Endodermal cell (in vitro differentiated cells): ENCODE data around the gene VSIG10L. TPM values are rescaled to one million over a fixed set of nuclear protein-coding genes. Genes with fewer than 3 reads are reported as not detected.

Experiments
- DNase-seq: peaks from one replicate; pipeline ENCODE4 v3.0.0-alpha.2; 2017
- H3K27ac ChIP-seq: 2 replicates; pipeline ENCODE4 v1.5.1; 2013; ENCODE audit warnings: mild to moderate bottlenecking, low read depth, low read length, moderate library complexity
- H3K27me3 ChIP-seq: 2 replicates; pipeline ENCODE4 v1.6.1; 2013; ENCODE audit warnings: mild to moderate bottlenecking, low read length, moderate library complexity; ENCODE audit not compliant: insufficient read depth, control insufficient read depth, poor library complexity, severe bottlenecking
- H3K36me3 ChIP-seq: 2 replicates; pipeline ENCODE4 v1.7.0; 2013; ENCODE audit warnings: mild to moderate bottlenecking, low read length, moderate library complexity; ENCODE audit not compliant: control insufficient read depth, insufficient read depth
- H3K4me1 ChIP-seq: one replicate; pipeline ENCODE4 v1.7.0; 2013; ENCODE audit warnings: low read length; ENCODE audit not compliant: control insufficient read depth, insufficient read depth
- H3K4me3 ChIP-seq: 2 replicates; pipeline ENCODE4 v1.5.1; 2013; ENCODE audit warnings: mild to moderate bottlenecking, low read length, moderate library complexity
- H3K9ac ChIP-seq: 2 replicates; pipeline ENCODE4 v1.6.1; 2013; ENCODE audit warnings: mild to moderate bottlenecking, low read length, moderate library complexity; ENCODE audit not compliant: poor library complexity, severe bottlenecking; ENCODE audit errors: extremely low read depth
- H3K9me3 ChIP-seq: 2 replicates; pipeline ENCODE4 v1.6.1; 2013; ENCODE audit warnings: mild to moderate bottlenecking, low read length, moderate library complexity; ENCODE audit not compliant: control insufficient read depth
- H3K27ac Mint-ChIP-seq: 2 replicates; pipeline ENCODE4 v1.8.0; 2020; ENCODE audit warnings: mixed read lengths
- H3K27me3 Mint-ChIP-seq: 2 replicates; pipeline ENCODE4 v1.8.0; 2021; ENCODE audit warnings: mild to moderate bottlenecking, mixed read lengths; ENCODE audit not compliant: insufficient read depth
- H3K36me3 Mint-ChIP-seq: 2 replicates; pipeline ENCODE4 v1.8.0; 2020; ENCODE audit warnings: low read depth, mixed read lengths
- H3K4me1 Mint-ChIP-seq: 2 replicates; pipeline ENCODE4 v1.8.0; 2020; ENCODE audit warnings: mixed read lengths
- H3K4me3 Mint-ChIP-seq: 2 replicates; pipeline ENCODE4 v1.8.0; 2020; ENCODE audit warnings: mild to moderate bottlenecking, moderate library complexity, mixed read lengths
- H3K9me3 Mint-ChIP-seq: 2 replicates; pipeline ENCODE4 v1.8.0; 2020; ENCODE audit warnings: mild to moderate bottlenecking, mixed read lengths
- CTCF ChIP-seq: fragments of 200-600 bp; sonication (generic); conservative IDR thresholded peaks from 2 replicates; pipeline ENCODE4 v1.5.0; 2021; ENCODE audit warnings: antibody characterized with exemption, mild to moderate bottlenecking
- WGBS, 2 experiments: methylation state at CpG; one replicate each; pipeline versions ENCODE4 v1.1.5 to v1.1.7; 2013; ENCODE audit warnings: missing lambda C conversion rate in 2 of 2, mixed read lengths in 1 of 2; ENCODE audit not compliant: insufficient coverage in 1 of 2, insufficient read length in 1 of 2; 5-methylcytosine and 5-hydroxymethylcytosine counted together
- total RNA-seq, 2 donors: library from RNA; stranded (reverse); fragmentation: NEBNext Ultra II Directional in 1 of 2; extraction: Animal tissue kit (Norgen Biotek cat#: 25700) in 1 of 2; gene quantifications; 2 replicates in 1 of 2; 3 replicates in 1 of 2; pipeline ENCODE4 v1.2.1, GENCODE V29; 2021

The VSIG10L gene
- total RNA-seq, 2 donors from 2014 or later = 6.4 to 11.5 TPM

- 96 to 100% methylated on average over 7 to 9 of the region's 9 CpGs for WGBS, 2 experiments
- Histone ChIP-seq H3K9ac (no peak overlapping the region), H3K36me3 (no peaks in the 10 kb centered on the region), H3K4me1 (peaks cover 5% of the 10 kb centered on the region), H3K27me3 (no peaks in the 10 kb centered on the region), H3K4me3 (no peak overlapping the region), H3K9me3 (no peaks in the 10 kb centered on the region), H3K27ac (no peak overlapping the region)
- H3K9me3 Mint-ChIP-seq = no peaks in the 10 kb centered on the region
- no peak overlapping the region for H3K27ac Mint-ChIP-seq
- H3K27me3 Mint-ChIP-seq = peaks cover 7% of the 10 kb centered on the region
- no peak overlapping the region for H3K4me3 Mint-ChIP-seq
- TF ChIP-seq CTCF = no peak
- DNase-seq = peak; percentile 31
- peaks cover 19% of the 10 kb centered on the region for H3K4me1 Mint-ChIP-seq
- peaks cover 21% of the 10 kb centered on the region for H3K36me3 Mint-ChIP-seq
These were observed 3.2 kb upstream of the VSIG10L start for GRCh38 chr19:51345076-51345620.

DNA sequence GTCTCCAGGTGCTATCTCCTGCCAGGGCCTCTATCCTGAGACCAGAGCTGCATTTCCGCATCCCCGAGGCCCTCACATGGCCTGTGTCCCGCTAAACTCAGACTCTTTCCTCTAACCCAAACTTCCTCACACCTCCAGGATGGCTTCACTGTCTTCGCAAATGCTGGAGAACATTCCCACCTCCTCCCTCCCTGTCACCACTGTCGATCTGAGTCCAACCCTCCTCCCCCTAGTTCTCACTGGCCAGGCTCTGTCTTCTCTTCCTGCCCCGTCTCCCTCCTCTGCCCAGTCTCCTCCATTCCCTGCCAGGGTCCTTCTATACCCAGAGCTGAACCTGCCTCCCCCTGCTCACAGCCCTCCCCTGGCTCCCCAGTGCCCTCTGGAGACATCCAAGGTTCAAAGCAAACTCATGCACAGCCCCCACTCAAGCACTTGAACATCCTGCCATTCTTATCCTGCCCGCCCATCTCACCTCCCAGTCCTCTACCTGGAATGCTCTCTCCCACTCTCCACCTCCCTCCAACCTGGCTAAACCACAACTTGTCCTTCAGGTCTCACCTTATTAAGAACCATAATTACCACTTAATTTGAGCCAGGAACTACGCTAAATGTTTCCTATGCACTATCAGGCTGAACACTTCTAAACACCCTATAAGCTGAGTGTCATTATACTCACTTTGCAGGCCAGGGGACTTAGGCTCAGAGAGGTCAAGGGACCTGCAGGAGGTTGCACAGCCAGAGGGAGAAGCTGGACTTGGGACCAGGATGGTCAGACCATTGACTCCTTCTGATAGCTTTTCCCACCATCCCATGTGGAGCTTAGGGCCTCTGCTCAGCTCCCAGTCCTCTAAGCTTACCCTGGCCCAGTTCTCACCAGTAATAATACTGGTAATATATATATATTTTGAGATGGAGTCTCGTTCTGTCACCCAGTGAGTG is 961 bp upstream of the VSIG10L start:
- Histone ChIP-seq H3K4me1 (peaks cover 9% of the 10 kb centered on the region), H3K9ac (no peak overlapping the region), H3K9me3 (no peaks in the 10 kb centered on the region), H3K27me3 (no peaks in the 10 kb centered on the region), H3K36me3 (no peaks in the 10 kb centered on the region), H3K4me3 (no peak overlapping the region), H3K27ac (no peak overlapping the region)
- Mint-ChIP-seq H3K36me3 (peaks cover 15% of the 10 kb centered on the region), H3K4me3 (no peak overlapping the region), H3K27ac (peak overlapping the region; percentile 77), H3K27me3 (peaks cover 7% of the 10 kb centered on the region), H3K4me1 (peaks cover 25% of the 10 kb centered on the region), H3K9me3 (no peaks in the 10 kb centered on the region)
- 69 to 71% methylated on average over 6 to 9 of the region's 9 CpGs for WGBS, 2 experiments
- TF ChIP-seq CTCF = no peak
- DNase-seq = peak; percentile 75

- DNase-seq = peak; percentile 45
- Histone ChIP-seq H3K9me3 (no peaks in the 10 kb centered on the region), H3K4me1 (peaks cover 9% of the 10 kb centered on the region), H3K36me3 (no peaks in the 10 kb centered on the region), H3K4me3 (peak overlapping the region; percentile 80), H3K27me3 (no peaks in the 10 kb centered on the region), H3K9ac (peak overlapping the region; percentile 66), H3K27ac (no peak overlapping the region)
- peak overlapping the region; percentile 35 for H3K27ac Mint-ChIP-seq
- H3K4me1 Mint-ChIP-seq = peaks cover 25% of the 10 kb centered on the region
- peak overlapping the region; percentile 79 for H3K4me3 Mint-ChIP-seq
- TF ChIP-seq CTCF = no peak
- no peaks in the 10 kb centered on the region for H3K9me3 Mint-ChIP-seq
- 92% methylated on average over 18 of the region's 18 CpGs; no CpG with 5 or more reads in 1 of the 2 experiments for WGBS, 2 experiments
- peaks cover 11% of the 10 kb centered on the region for H3K36me3 Mint-ChIP-seq
- H3K27me3 Mint-ChIP-seq = peaks cover 7% of the 10 kb centered on the region
These were observed 873 bp downstream of the VSIG10L start for GRCh38 chr19:51341066-51341465.
